GM12878 (cell line): ENCODE results near the gene SACS. TPM values are rescaled to one million over a fixed set of nuclear protein-coding genes. Genes with fewer than 3 reads are reported as not detected.

Source experiments
- ATAC-seq: fragments of 200-7000 bp; cut with Tn5 transposase; 3 replicates; pipeline ENCODE4 v1.9.1; 2020; ENCODE audit warnings: mild to moderate bottlenecking, moderate library complexity
- BruUV-seq: library from RNA; stranded (reverse); fragments of 400-500 nt; replicated peaks from 2 replicates; lab custom pipeline; 2021; lab: Mats Ljungman, UMichigan
- CTCF ChIA-PET: fragments of 300-600 bp; sonication (Branson Sonifier 250); formaldehyde crosslinking; extraction: SDS; loops from one replicate; lab custom pipeline; 2021; ENCODE audit warnings: inconsistent platforms; lab: Yijun Ruan, JAX
- POLR2A ChIA-PET: fragments of 350-600 bp; formaldehyde crosslinking; extraction: SDS; loops from one replicate; lab custom pipeline; 2021; ENCODE audit warnings: inconsistent platforms; lab: Charles Lee
- RAD21 ChIA-PET: fragments of 300-600 bp; sonication (Branson Sonifier 250); formaldehyde crosslinking; loops from one replicate; lab custom pipeline; 2023; ENCODE audit warnings: antibody characterized with exemption; ENCODE audit not compliant: unreplicated experiment; lab: Charles Lee
- SMC1A ChIA-PET: fragments of 300-600 bp; sonication (Branson Sonifier 250); formaldehyde crosslinking; loops from one replicate; lab custom pipeline; 2023; ENCODE audit not compliant: unreplicated experiment, uncharacterized antibody; lab: Charles Lee
- DNase-seq: peaks from one replicate; pipeline ENCODE4 v3.0.0-alpha.2; 2011; ENCODE audit warnings: low read depth, low spot score
- FAIRE-seq: peaks from 3 replicates; lab custom pipeline; 2011; peaks lifted over from hg19 to GRCh38; lab: Jason Lieb, UNC
- H2AFZ ChIP-seq: 2 replicates; pipeline ENCODE4 v1.6.0; 2011; ENCODE audit warnings: low read depth, low read length, control low read depth; ENCODE audit not compliant: control insufficient read depth
- H3K27ac ChIP-seq: 2 replicates; pipeline ENCODE4 v1.5.1; 2011; ENCODE audit warnings: control low read depth; ENCODE audit not compliant: control insufficient read depth, insufficient read depth
- H3K27me3 ChIP-seq, 2 experiments: replicated peaks in 1 of 2; 2 replicates each; pipeline versions ENCODE4 v1.6.0 to v1.6.1; 2011; ENCODE audit warnings: low read length in 1 of 2; ENCODE audit not compliant: control insufficient read depth in 2 of 2, insufficient read depth in 2 of 2
- H3K36me3 ChIP-seq, 2 experiments: 2 replicates each; pipeline ENCODE4 v1.5.1; 2011; ENCODE audit warnings: low read length in 1 of 2; ENCODE audit not compliant: control insufficient read depth in 2 of 2, insufficient read depth in 2 of 2
- H3K4me1 ChIP-seq: 2 replicates; pipeline ENCODE4 v1.6.1; 2011; ENCODE audit warnings: mild to moderate bottlenecking, low read length, moderate library complexity, mixed read lengths; ENCODE audit not compliant: control insufficient read depth, insufficient read depth
- H3K4me2 ChIP-seq: 2 replicates; pipeline ENCODE4 v1.6.0; 2011; ENCODE audit warnings: control low read depth; ENCODE audit not compliant: control insufficient read depth, insufficient read depth
- H3K4me3 ChIP-seq: fragments of 200-600 bp; sonication (generic); 2 replicates; pipeline ENCODE4 v1.5.1; 2016
- H3K79me2 ChIP-seq: 2 replicates; pipeline ENCODE4 v1.6.0; 2011; ENCODE audit warnings: low read length; ENCODE audit not compliant: control insufficient read depth, insufficient read depth
- H3K9ac ChIP-seq: 2 replicates; pipeline ENCODE4 v1.8.0; 2011; ENCODE audit warnings: low read length, control low read depth, mixed read lengths; ENCODE audit not compliant: control insufficient read depth, insufficient read depth
- H3K9me3 ChIP-seq: replicated peaks from 3 replicates; pipeline ENCODE4 v1.5.1; 2011; ENCODE audit warnings: mild to moderate bottlenecking, low read length; ENCODE audit not compliant: control insufficient read depth, insufficient read depth
- H4K20me1 ChIP-seq: 2 replicates; pipeline ENCODE4 v1.6.0; 2011; ENCODE audit not compliant: control insufficient read depth, insufficient read depth
- BCL11A ChIP-seq: IDR thresholded peaks from 2 replicates; pipeline ENCODE4 v1.6.1; 2011; ENCODE audit warnings: low read depth, low read length
- CHD1 ChIP-seq: IDR thresholded peaks from 2 replicates; pipeline ENCODE4 v1.6.1; 2012; ENCODE audit warnings: low read depth, low read length, improper control_type of control experiment
- CHD4 ChIP-seq: fragments of 200-600 bp; sonication (generic); IDR thresholded peaks from 2 replicates; pipeline ENCODE4 v1.6.1; 2016; ENCODE audit warnings: mild to moderate bottlenecking
- HDAC6 ChIP-seq: fragments of 200-600 bp; sonication (generic); IDR thresholded peaks from one replicate; pipeline ENCODE4 v1.8.0; 2017; ENCODE audit warnings: antibody characterized with exemption; ENCODE audit not compliant: unreplicated experiment
- HDGF ChIP-seq: fragments of 450-650 bp; IDR thresholded peaks from 2 replicates; pipeline ENCODE4 v1.6.1; 2016; ENCODE audit warnings: antibody characterized with exemption
- KAT2A ChIP-seq: conservative IDR thresholded peaks from 2 replicates; pipeline ENCODE4 v1.6.1; 2011; ENCODE audit warnings: low read depth, low read length; ENCODE audit not compliant: control insufficient read depth
- NBN ChIP-seq: fragments of 450-650 bp; IDR thresholded peaks from 2 replicates; pipeline ENCODE4 v1.6.1; 2016
- NFXL1 ChIP-seq: fragments of 450-650 bp; IDR thresholded peaks from 2 replicates; pipeline ENCODE4 v1.6.1; 2017; ENCODE audit warnings: antibody characterized with exemption, mild to moderate bottlenecking, borderline replicate concordance
- NFYA ChIP-seq: IDR thresholded peaks from 2 replicates; pipeline ENCODE4 v1.6.1; 2011; ENCODE audit warnings: low read depth, mild to moderate bottlenecking, low read length, improper control_type of control experiment, borderline replicate concordance
- SMAD5 ChIP-seq: IDR thresholded peaks from 2 replicates; pipeline ENCODE4 v1.6.1; 2016; ENCODE audit warnings: antibody characterized with exemption, low read depth
- SP1 ChIP-seq: IDR thresholded peaks from one replicate; pipeline ENCODE4 v1.6.1; 2011; ENCODE audit warnings: low read depth, low read length
- SUZ12 ChIP-seq: fragments of 200-600 bp; sonication (generic); IDR thresholded peaks from one replicate; pipeline ENCODE4 v1.6.1; 2018; ENCODE audit warnings: antibody characterized with exemption, mild to moderate bottlenecking; ENCODE audit not compliant: unreplicated experiment
- TAF1 ChIP-seq: IDR thresholded peaks from 2 replicates; pipeline ENCODE4 v1.6.1; 2011; ENCODE audit warnings: mild to moderate bottlenecking, low read depth, low read length, borderline replicate concordance
- ZNF274 ChIP-seq: IDR thresholded peaks from one replicate; pipeline ENCODE4 v1.8.0; 2011; ENCODE audit not compliant: insufficient read length, insufficient read depth
- WGBS: methylation state at CpG from one replicate; pipeline ENCODE4 v1.1.6; 2016; ENCODE audit warnings: low lambda C conversion rate; ENCODE audit not compliant: insufficient replicate concordance, insufficient coverage; ENCODE audit errors: missing lambda C conversion rate; 5-methylcytosine and 5-hydroxymethylcytosine counted together
- in situ Hi-C: fragments of 300-500 bp; cut with MboI; formaldehyde crosslinking; loops from 9 replicates; pipeline ENCODE4 v1.14.3; 2018; ENCODE audit warnings: mixed read lengths
- intact Hi-C: fragments of 100-400 bp; cut with micrococcal nuclease; formaldehyde crosslinking; loops from one replicate; pipeline ENCODE4 v1.14.2; 2022; ENCODE audit not compliant: unreplicated experiment
- polyA plus RNA-seq, 11 experiments: library from polyadenylated mRNA; depleted of rRNA in 4 of 11; unstranded in 6 of 11; stranded (reverse) in 5 of 11; fragments of >200 nt; fragmentation: Nextera tagmentation in 4 of 11; fragmentation: Illumina TruSeq in 1 of 11; extraction: Ambion mirVana in 4 of 11; extraction: Trizol in 1 of 11; gene quantifications; 1 replicate in 1 of 11; 2 replicates in 10 of 11; pipeline versions ENCODE4 v1.2.1 to v1.2.3, GENCODE V29; 2011 to 2016; ENCODE audit warnings: inconsistent platforms in 2 of 11, missing spikeins in 2 of 11, low read depth in 1 of 11
- total RNA-seq, 4 experiments: library from RNA; depleted of rRNA in 3 of 4; stranded (reverse); fragments of >200 nt in 3 of 4; fragmentation: Illumina TruSeq in 1 of 4; extraction: Trizol in 1 of 4; gene quantifications; 2 replicates each; pipeline versions ENCODE4 v1.2.1 to v1.2.3, GENCODE V29; 2013 to 2021
- TF ChIP-seq, protein P1 (sequence below): fragments of 450-650 bp; IDR thresholded peaks from 2 replicates; pipeline ENCODE4 v1.6.1; 2018; ENCODE audit warnings: mild to moderate bottlenecking, low read depth, moderate library complexity; ENCODE audit not compliant: partially characterized antibody
- TF ChIP-seq, protein P2 (sequence below): fragments of 450-650 bp; formaldehyde crosslinking; IDR thresholded peaks from 2 replicates; pipeline ENCODE4 v1.5.0; 2022; ENCODE audit warnings: mild to moderate bottlenecking, missing genetic modification characterization
- TF ChIP-seq, protein P3 (sequence below): IDR thresholded peaks from 2 replicates; pipeline ENCODE4 v1.6.1; 2012; ENCODE audit warnings: low read depth, low read length, improper control_type of control experiment

SACS gene
- total and polyA plus RNA-seq, 10 of the 15 experiments (the other 5 are each of a cell fraction or from before 2014, with no cell fraction given): 9.9 to 74.9 (median 22.1) TPM

DNA sequence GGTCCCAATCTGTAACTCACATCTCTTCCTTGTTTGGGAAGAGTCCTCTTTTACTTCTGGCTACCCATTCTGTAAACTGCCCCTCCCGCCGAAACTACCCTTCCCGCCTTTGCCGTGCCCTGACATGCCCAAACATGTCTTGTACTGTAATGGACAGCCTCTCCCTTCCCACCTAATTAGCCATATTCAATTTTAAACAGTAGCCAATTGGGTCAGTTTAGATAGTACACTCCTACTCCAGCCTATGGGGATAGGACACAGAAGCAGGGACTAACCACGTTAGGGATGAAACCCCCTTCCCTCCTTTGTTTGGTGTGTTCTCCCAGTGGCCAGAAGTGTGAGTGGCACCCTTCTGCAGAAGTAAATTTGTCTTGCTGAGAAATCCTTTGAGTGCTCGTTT, 34.2 kb downstream of the SACS start:
- in situ Hi-C loops: no loop called here
- intact Hi-C loops: no loop called here
- Histone ChIP-seq H2AFZ (no peak overlapping the region), H3K27me3 (no peaks in the 10 kb centered on the region), H4K20me1 (no peaks in the 10 kb centered on the region), H3K9me3 (peaks cover 3% of the 10 kb centered on the region; the same call in 2 of the 3 replicates), H3K79me2 (no peaks in the 10 kb centered on the region), H3K36me3 (no peaks in the 10 kb centered on the region), H3K9ac (no peak overlapping the region), H3K27ac (no peak overlapping the region), H3K4me3 (no peak overlapping the region), H3K4me2 (no peak overlapping the region), H3K4me1 (no peaks in the 10 kb centered on the region)
- WGBS: 64% methylated on average over 6 of the region's 6 CpGs
- ATAC-seq (no peak), FAIRE-seq (no peak), DNase-seq (no peak)
- ChIA-PET POLR2A (no interaction called here), CTCF (no interaction called here), RAD21 (no interaction called here), SMC1A (interaction anchor here (0.6 kb wide), 1 partner anchor 13 kb away, joined by 3 read pairs; no protein-coding TSS in a partner anchor)
- no peak for TF ChIP-seq CHD1
- no peak for TF ChIP-seq NBN
- TF ChIP-seq TAF1: no peak
- no peak for TF ChIP-seq HDAC6
- TF ChIP-seq, protein P1, sequence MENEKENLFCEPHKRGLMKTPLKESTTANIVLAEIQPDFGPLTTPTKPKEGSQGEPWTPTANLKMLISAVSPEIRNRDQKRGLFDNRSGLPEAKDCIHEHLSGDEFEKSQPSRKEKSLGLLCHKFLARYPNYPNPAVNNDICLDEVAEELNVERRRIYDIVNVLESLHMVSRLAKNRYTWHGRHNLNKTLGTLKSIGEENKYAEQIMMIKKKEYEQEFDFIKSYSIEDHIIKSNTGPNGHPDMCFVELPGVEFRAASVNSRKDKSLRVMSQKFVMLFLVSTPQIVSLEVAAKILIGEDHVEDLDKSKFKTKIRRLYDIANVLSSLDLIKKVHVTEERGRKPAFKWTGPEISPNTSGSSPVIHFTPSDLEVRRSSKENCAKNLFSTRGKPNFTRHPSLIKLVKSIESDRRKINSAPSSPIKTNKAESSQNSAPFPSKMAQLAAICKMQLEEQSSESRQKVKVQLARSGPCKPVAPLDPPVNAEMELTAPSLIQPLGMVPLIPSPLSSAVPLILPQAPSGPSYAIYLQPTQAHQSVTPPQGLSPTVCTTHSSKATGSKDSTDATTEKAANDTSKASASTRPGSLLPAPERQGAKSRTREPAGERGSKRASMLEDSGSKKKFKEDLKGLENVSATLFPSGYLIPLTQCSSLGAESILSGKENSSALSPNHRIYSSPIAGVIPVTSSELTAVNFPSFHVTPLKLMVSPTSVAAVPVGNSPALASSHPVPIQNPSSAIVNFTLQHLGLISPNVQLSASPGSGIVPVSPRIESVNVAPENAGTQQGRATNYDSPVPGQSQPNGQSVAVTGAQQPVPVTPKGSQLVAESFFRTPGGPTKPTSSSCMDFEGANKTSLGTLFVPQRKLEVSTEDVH: no peak
- TF ChIP-seq CHD4: no peak
- TF ChIP-seq, protein P2, sequence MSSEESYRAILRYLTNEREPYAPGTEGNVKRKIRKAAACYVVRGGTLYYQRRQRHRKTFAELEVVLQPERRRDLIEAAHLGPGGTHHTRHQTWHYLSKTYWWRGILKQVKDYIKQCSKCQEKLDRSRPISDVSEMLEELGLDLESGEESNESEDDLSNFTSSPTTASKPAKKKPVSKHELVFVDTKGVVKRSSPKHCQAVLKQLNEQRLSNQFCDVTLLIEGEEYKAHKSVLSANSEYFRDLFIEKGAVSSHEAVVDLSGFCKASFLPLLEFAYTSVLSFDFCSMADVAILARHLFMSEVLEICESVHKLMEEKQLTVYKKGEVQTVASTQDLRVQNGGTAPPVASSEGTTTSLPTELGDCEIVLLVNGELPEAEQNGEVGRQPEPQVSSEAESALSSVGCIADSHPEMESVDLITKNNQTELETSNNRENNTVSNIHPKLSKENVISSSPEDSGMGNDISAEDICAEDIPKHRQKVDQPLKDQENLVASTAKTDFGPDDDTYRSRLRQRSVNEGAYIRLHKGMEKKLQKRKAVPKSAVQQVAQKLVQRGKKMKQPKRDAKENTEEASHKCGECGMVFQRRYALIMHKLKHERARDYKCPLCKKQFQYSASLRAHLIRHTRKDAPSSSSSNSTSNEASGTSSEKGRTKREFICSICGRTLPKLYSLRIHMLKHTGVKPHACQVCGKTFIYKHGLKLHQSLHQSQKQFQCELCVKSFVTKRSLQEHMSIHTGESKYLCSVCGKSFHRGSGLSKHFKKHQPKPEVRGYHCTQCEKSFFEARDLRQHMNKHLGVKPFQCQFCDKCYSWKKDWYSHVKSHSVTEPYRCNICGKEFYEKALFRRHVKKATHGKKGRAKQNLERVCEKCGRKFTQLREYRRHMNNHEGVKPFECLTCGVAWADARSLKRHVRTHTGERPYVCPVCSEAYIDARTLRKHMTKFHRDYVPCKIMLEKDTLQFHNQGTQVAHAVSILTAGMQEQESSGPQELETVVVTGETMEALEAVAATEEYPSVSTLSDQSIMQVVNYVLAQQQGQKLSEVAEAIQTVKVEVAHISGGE (CRISPR knock-in tag): no peak
- TF ChIP-seq SP1: no peak
- TF ChIP-seq, protein P3, sequence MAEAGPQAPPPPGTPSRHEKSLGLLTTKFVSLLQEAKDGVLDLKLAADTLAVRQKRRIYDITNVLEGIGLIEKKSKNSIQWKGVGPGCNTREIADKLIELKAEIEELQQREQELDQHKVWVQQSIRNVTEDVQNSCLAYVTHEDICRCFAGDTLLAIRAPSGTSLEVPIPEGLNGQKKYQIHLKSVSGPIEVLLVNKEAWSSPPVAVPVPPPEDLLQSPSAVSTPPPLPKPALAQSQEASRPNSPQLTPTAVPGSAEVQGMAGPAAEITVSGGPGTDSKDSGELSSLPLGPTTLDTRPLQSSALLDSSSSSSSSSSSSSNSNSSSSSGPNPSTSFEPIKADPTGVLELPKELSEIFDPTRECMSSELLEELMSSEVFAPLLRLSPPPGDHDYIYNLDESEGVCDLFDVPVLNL: no peak
- no peak for TF ChIP-seq BCL11A
- no peak for TF ChIP-seq SUZ12
- no peak for TF ChIP-seq ZNF274
- TF ChIP-seq KAT2A: no peak
- no peak for TF ChIP-seq HDGF
- no peak for TF ChIP-seq NFYA
- TF ChIP-seq SMAD5: no peak
- no peak for TF ChIP-seq NFXL1
- BruUV-seq: no TSS peak
